ENCODE results near the gene SCFD2.

Gene SCFD2

GRCh38 chr4:52852041-52852440 is 513.8 kb downstream of the SCFD2 start:
- no peak overlapping the region for H3K4me3 ChIP-seq (ENCODE audit: low read depth, low read length)
- TF ChIP-seq CTCF (IDR thresholded peaks at IDR 0.05; ENCODE audit: low read depth, low read length): no peak

- H3K4me3 ChIP-seq (ENCODE audit: low read depth, low read length): no peak overlapping the region
- TF ChIP-seq CTCF (IDR thresholded peaks at IDR 0.05; ENCODE audit: low read depth, low read length): no peak
Measured at GRCh38 chr4:52850406-52851124, 515.3 kb downstream of the SCFD2 start.

- no peak for TF ChIP-seq CTCF (IDR thresholded peaks at IDR 0.05; ENCODE audit: low read depth, low read length)
- H3K4me3 ChIP-seq (ENCODE audit: low read depth, low read length): no peak overlapping the region
Measured at GRCh38 chr4:52848254-52848653, 517.6 kb downstream of the SCFD2 start.

GRCh38 chr4:52846502-52846901 is 519.4 kb downstream of the SCFD2 start:
- no peak for TF ChIP-seq CTCF (IDR thresholded peaks at IDR 0.05; ENCODE audit: low read depth, low read length)
- H3K4me3 ChIP-seq (ENCODE audit: low read depth, low read length): no peak overlapping the region

- H3K4me3 ChIP-seq (ENCODE audit: low read depth, low read length): no peak overlapping the region
Measured at GRCh38 chr4:52844596-52844995, 521.3 kb downstream of the SCFD2 start.

GRCh38 chr4:52843958-52844357 is 521.9 kb downstream of the SCFD2 start:
- no peak for TF ChIP-seq CTCF (IDR thresholded peaks at IDR 0.05; ENCODE audit: low read depth, low read length)
- H3K4me3 ChIP-seq (ENCODE audit: low read depth, low read length): no peak overlapping the region

More at GRCh38 chr4:52844596-52844995, 521.3 kb downstream of the SCFD2 start:
- TF ChIP-seq CTCF (IDR thresholded peaks at IDR 0.05; ENCODE audit: low read depth, low read length): no peak

GRCh38 chr4:52843351-52843750 is 522.5 kb downstream of the SCFD2 start:
- TF ChIP-seq CTCF (IDR thresholded peaks at IDR 0.05; ENCODE audit: low read depth, low read length): no peak
- no peak overlapping the region for H3K4me3 ChIP-seq (ENCODE audit: low read depth, low read length)
